Posterior cingulate gyrus (tissue), 11 donors: ENCODE measurements around the gene ISLR2.

Experiments used
- DNase-seq, 10 donors: peaks; one replicate each; pipeline versions ENCODE4 v3.0.0 to v3.0.0-alpha.2; 2020 to 2021; ENCODE audit warnings: mixed read lengths in 3 of 10
- intact Hi-C: fragments of 100-400 bp; cut with DNase I; formaldehyde crosslinking; loops from one replicate; pipeline ENCODE4 v1.15.1; 2023

ISLR2 gene

DNA sequence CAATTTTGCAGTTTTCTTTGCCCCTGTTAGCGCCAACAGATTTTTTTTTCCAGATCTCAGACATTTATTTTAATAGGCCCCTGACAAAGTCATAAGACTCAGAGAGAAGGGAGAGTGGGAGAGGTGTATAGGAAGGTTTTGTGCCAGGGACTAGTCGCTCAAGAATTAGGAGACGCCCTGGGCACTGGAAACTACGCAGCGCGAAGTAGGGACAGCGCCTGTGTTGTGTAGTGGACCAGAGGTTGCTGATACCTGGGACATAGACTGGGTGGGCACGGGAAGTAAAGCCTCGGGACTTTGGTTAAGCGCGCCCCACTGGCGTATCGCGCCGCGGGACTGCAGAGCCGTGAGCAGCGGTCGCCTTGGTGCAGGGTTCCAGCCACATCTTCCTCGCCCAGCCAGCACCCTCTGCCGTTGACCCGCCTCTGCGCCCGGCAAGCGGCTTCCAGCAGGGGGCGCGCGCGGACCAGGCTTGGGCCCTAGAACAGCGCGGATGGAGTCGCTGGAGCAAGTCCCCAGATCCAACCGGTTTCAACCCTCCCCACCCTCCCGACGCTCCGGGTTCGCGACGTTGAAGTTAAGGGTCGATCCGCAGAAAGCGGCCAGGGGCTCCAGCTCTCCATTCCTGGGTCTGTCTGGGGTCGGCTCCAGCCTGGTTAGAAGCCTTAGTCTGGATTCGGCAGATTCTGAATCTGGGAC, 3.0 kb upstream of the ISLR2 start:
- peak; percentile 81 to 99 (median 92) for DNase-seq
- intact Hi-C loops, result loop anchor here (1.0 to 10.0 kb wide), 3 partner anchors 153 to 193 kb away; no protein-coding TSS in a partner anchor

GRCh38 chr15:74127954-74128784, 2.2 kb upstream of the ISLR2 start:
- intact Hi-C loops, result loop anchor here (1.0 to 10.0 kb wide), 3 partner anchors 153 to 192 kb away; no protein-coding TSS in a partner anchor
- DNase-seq, result peak in 1 of 10 donors; percentile 77

- intact Hi-C loops, result loop anchor here (10.0 kb wide), 1 partner anchor 154 kb away; no protein-coding TSS in a partner anchor
- DNase-seq, result peak in 1 of 10 donors; percentile 82
Observed at GRCh38 chr15:74128785-74129585, 1.4 kb upstream of the ISLR2 start.

DNA sequence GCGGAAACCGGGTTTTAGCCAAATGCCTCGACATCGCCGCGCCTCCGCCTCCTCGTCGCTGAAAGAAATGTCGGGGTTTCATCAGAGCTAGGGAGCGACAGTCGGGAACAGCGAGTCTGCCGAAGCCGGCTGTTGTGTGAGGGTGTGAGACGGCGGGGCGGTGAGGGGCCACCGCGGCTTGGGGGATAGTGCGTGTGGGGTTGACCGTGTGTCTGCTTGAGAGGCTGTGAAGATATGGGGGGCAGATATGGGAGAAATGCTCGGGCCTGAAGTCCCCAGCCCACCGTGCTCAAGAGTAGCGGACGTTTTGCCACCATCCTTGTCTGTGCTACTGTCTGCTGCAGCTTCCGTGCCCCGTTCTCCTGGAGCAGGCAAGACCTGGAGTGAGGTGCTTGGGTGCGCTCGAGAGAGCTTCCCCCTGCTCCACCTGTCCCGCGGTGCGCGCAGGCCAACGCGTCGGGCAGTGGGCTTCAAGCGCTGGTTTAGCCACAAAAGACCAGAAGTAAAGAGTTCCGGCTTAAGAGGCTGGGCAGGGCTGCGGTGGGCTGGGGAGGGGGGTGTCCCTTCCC, 716 bp upstream of the ISLR2 start:
- intact Hi-C loops, result loop anchor here (10.0 kb wide), 2 partner anchors 95 to 155 kb away; no protein-coding TSS in a partner anchor
- peak in 2 of 10 donors; percentile 86 to 91 for DNase-seq

DNA sequence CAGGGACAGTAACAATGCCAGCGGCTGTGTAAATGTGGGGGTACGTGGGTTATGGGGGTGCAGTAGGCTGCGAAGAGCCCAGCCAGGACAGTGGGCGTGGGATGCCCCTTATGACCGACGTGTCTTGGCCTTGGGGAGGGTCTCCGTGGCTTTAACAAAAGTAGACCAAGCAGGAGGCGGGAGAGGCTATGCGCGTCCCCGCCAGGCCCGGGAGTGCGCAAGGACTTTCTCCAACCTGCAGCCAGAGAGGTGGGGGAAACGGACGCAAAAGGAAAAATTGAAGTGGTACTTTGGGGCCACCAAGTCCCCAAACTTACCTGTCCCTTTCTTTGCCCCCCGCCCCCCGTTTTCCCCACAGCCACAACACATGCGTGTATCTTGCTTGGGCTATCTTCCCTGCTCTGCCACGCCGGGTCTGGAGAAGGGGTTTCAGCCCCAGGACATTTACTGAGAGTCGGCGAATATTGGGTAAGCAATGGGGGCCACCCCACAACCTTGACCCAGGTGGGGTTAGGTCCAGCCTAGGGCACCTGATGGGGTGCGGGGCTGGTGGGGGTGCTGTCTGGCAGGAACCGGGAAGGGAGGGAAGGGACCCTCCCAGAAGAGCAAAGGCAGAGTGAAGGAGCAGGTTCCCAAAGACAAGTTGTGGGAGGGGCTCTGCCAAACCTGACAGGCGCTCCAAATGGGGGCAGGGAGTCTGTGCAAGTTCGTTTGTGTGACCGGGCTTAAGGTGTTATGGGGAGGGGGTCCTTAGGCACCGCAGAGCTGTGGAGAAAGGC, 652 bp downstream of the ISLR2 start:
- intact Hi-C loops, result loop anchor here (10.0 kb wide), 1 partner anchor 94 kb away; no protein-coding TSS in a partner anchor
- peak in 1 of 10 donors; percentile 72 for DNase-seq

GRCh38 chr15:74131628-74132413, 1.4 kb downstream of the ISLR2 start:
- peak in 1 of 10 donors; percentile 81 for DNase-seq

GRCh38 chr15:74132681-74133651, 2.6 kb downstream of the ISLR2 start:
- peak in 2 of 10 donors; percentile 51 to 84 for DNase-seq

More at GRCh38 chr15:74131628-74132413, 1.4 kb downstream of the ISLR2 start:
- intact Hi-C loops, result loop anchor here (10.0 kb wide), 1 partner anchor 93 kb away; no protein-coding TSS in a partner anchor

GRCh38 chr15:74133694-74134386, 3.5 kb downstream of the ISLR2 start:
- DNase-seq, result peak in 1 of 10 donors; percentile 80
- intact Hi-C loops, result loop anchor here (10.0 kb wide), 1 partner anchor 91 kb away; no protein-coding TSS in a partner anchor

More at GRCh38 chr15:74132681-74133651, 2.6 kb downstream of the ISLR2 start:
- intact Hi-C loops, result loop anchor here (10.0 kb wide), 1 partner anchor 92 kb away; no protein-coding TSS in a partner anchor

- intact Hi-C loops, result loop anchor here (10.0 kb wide), 1 partner anchor 90 kb away; no protein-coding TSS in a partner anchor
- DNase-seq, result peak in 1 of 10 donors; percentile 85
Observed at GRCh38 chr15:74134387-74135027, 4.1 kb downstream of the ISLR2 start.

GRCh38 chr15:74135041-74135565, 4.7 kb downstream of the ISLR2 start:
- peak in 1 of 10 donors; percentile 54 for DNase-seq
- intact Hi-C loops, result loop anchor here (10.0 kb wide), 1 partner anchor 90 kb away; no protein-coding TSS in a partner anchor

- peak in 1 of 10 donors; percentile 57 for DNase-seq
- intact Hi-C loops, result loop anchor here (10.0 kb wide), 1 partner anchor 88 kb away; no protein-coding TSS in a partner anchor
Observed at GRCh38 chr15:74136540-74136813, 6.1 kb downstream of the ISLR2 start.

DNA sequence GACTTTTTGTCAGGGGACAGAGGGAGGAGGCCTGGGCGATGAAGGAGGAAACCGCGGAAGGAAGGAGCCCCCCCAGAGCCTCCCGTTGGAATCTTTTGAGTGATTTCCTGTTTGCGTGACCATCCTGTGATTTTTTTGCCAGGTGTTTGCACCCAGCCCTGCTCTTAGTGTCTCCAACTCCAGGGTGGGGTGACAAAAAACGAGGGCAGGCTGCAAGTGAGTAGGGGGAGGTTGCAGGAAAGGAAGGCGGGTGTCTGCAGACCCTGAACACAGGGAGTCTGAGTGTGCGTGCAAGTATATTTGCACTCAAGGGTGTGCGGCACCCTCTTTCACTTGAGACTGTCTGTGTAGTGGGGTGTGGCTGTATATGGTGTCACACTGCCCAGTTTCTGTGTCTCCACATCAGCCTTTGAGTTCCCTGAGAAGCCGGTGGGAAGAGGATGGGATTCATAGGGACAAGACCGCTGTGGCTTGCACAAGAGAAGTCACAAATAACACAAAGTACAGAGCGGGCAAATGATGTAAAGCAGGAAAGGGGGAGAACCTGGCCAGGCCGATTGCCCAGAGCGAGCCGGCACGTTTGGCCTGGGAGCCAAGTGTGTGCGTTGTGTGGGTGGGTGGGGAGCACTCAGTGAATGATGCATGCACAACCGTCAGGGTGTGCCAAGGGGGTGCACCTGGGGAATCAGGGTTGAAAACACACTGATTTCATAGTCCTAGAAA, 6.6 kb downstream of the ISLR2 start:
- intact Hi-C loops, result loop anchor here (10.0 kb wide), 1 partner anchor 88 kb away; no protein-coding TSS in a partner anchor
- no peak for DNase-seq

DNA sequence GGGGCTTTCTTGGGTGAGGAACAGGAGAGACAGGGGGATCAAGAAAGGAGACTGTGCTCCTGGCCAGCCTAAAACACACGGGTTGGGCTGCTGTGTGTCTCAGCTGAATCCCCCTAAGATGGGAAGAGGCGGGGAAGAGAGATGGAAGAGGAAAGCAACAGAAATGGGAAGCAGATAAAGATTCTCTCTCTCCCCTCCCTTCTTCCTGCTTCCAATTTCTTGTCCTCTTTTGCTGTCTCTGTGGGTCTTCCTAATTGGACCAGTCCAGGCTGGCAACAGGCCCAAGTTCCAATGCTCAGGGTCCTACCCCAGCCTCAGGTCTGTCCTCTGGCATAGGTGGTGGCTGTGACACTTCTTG, 7.1 kb downstream of the ISLR2 start:
- DNase-seq, result no peak
- intact Hi-C loops, result loop anchor here (10.0 kb wide), 1 partner anchor 87 kb away; no protein-coding TSS in a partner anchor

GRCh38 chr15:74138642-74139041, 8.3 kb downstream of the ISLR2 start:
- intact Hi-C loops, result loop anchor here (10.0 kb wide), 1 partner anchor 86 kb away; no protein-coding TSS in a partner anchor
- DNase-seq, result peak in 1 of 10 donors; percentile 55

DNA sequence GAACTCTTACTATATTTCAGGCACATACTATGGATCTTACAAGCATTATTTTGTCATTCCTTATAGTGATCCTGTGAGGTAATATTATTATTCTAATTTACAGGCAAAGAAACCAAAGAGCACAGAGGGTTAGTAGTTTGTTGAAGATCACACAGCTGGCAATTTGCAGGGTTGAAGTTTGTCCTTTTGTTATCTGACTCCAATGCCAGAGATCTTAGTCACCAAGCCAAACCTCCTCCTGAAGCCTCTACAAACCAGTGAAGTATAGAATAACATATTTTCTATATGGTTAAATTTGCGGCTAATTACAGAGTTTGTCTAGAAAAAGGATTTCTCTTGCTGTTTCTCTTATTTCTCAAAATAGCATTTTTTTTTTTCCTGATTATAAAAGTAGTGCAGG, 11.2 kb downstream of the ISLR2 start:
- intact Hi-C loops, result no loop called here
- no peak for DNase-seq
